Lung (tissue), 16 donors: ENCODE measurements around the gene ADRA1B. TPM values are rescaled to one million over a fixed set of nuclear protein-coding genes. Genes with fewer than 3 reads are reported as not detected.

Source experiments
- ATAC-seq: fragments of 200-7000 bp; cut with Tn5 transposase; one replicate; pipeline ENCODE4 v1.9.1; 2020; ENCODE audit warnings: moderate number of reproducible peaks; ENCODE audit not compliant: insufficient read depth, low FRiP score
- DNase-seq, 3 donors: peaks; one replicate each; pipeline ENCODE4 v3.0.0-alpha.2; 2013 to 2017
- H3K27ac ChIP-seq, 2 donors: one replicate each; pipeline ENCODE4 v1.5.1; 2013; ENCODE audit warnings: mild to moderate bottlenecking in 2 of 2, moderate library complexity in 2 of 2, control low read depth in 1 of 2, inconsistent platforms in 1 of 2, low read depth in 1 of 2, low read length in 1 of 2
- H3K27me3 ChIP-seq, 3 donors: one replicate each; pipeline ENCODE4 v1.5.1; 2013; ENCODE audit warnings: low read length in 2 of 3; ENCODE audit not compliant: control insufficient read depth in 3 of 3, insufficient read depth in 3 of 3
- H3K36me3 ChIP-seq, 4 donors: one replicate each; pipeline ENCODE4 v1.5.1; 2013; ENCODE audit warnings: low read length in 4 of 4, mild to moderate bottlenecking in 1 of 4, moderate library complexity in 1 of 4; ENCODE audit not compliant: control insufficient read depth in 4 of 4, insufficient read depth in 4 of 4
- H3K4me1 ChIP-seq, 5 donors: one replicate each; pipeline ENCODE4 v1.5.1; 2013; ENCODE audit warnings: low read length in 5 of 5, mild to moderate bottlenecking in 2 of 5, moderate library complexity in 1 of 5; ENCODE audit not compliant: control insufficient read depth in 5 of 5, insufficient read depth in 5 of 5
- H3K4me3 ChIP-seq: one replicate; pipeline ENCODE4 v1.5.1; 2013; ENCODE audit warnings: mild to moderate bottlenecking, control low read depth, moderate library complexity
- H3K9ac ChIP-seq, 2 donors: one replicate each; pipeline ENCODE4 v1.5.1; 2013; ENCODE audit warnings: low read length in 2 of 2, control low read depth in 1 of 2; ENCODE audit not compliant: insufficient read depth in 1 of 2
- H3K9me3 ChIP-seq, 4 donors: one replicate each; pipeline ENCODE4 v1.5.1; 2013; ENCODE audit warnings: low read length in 3 of 4, mild to moderate bottlenecking in 1 of 4, moderate library complexity in 1 of 4; ENCODE audit not compliant: control insufficient read depth in 4 of 4, insufficient read depth in 3 of 4
- CTCF ChIP-seq: IDR thresholded peaks from 2 replicates; pipeline ENCODE4 v1.5.1; 2012; ENCODE audit warnings: mild to moderate bottlenecking; ENCODE audit errors: control extremely low read depth, extremely low read depth
- WGBS, 2 donors: extraction: QIAGEN DNeasy Blood & Tissue Kit; methylation state at CpG; one replicate each; pipeline ENCODE4 v1.1.7; 2013; 5-methylcytosine and 5-hydroxymethylcytosine counted together
- long read RNA-seq, 5 donors: transcript quantifications; one replicate each; lab custom pipeline, GENCODE V29; 2026
- polyA plus RNA-seq, 2 donors: library from polyadenylated mRNA; stranded (reverse); fragments of 200-250 nt; gene quantifications; one replicate each; pipeline ENCODE4 v1.2.1, GENCODE V29; 2013
- total RNA-seq, 2 donors: library from RNA; depleted of rRNA in 1 of 2; stranded (reverse); fragments of >200 nt in 1 of 2; gene quantifications; one replicate each; pipeline ENCODE4 v1.2.1, GENCODE V29; 2014 to 2021
- donor health status: control.
- donor health status: control.
- donor health status: Bipolar disorder and iron deficiency.
- donor health status: healthy.
- donor health status: DM: yes; HTN: yes; CAD: no.

Gene ADRA1B
- 1 to 10 TPM; 1.5 to 6.1 TPM for total RNA-seq
- 1 to 10 TPM; 1.2 to 3.2 TPM for polyA plus RNA-seq
- long read RNA-seq, donor 1, partial matches to known transcripts, result 0 of 1 reads
- long read RNA-seq, donor 1, other reads (novel, unspliced or antisense), result 0 of 1 reads
- long read RNA-seq, donor 2, result 0 reads
- long read RNA-seq, donor 3, partial matches to known transcripts, result 7 of 7 reads
- long read RNA-seq, donor 3, other reads (novel, unspliced or antisense), result 0 of 7 reads
- long read RNA-seq, donor 4, result 0 reads
- long read RNA-seq, donor 5, result 0 reads

DNA sequence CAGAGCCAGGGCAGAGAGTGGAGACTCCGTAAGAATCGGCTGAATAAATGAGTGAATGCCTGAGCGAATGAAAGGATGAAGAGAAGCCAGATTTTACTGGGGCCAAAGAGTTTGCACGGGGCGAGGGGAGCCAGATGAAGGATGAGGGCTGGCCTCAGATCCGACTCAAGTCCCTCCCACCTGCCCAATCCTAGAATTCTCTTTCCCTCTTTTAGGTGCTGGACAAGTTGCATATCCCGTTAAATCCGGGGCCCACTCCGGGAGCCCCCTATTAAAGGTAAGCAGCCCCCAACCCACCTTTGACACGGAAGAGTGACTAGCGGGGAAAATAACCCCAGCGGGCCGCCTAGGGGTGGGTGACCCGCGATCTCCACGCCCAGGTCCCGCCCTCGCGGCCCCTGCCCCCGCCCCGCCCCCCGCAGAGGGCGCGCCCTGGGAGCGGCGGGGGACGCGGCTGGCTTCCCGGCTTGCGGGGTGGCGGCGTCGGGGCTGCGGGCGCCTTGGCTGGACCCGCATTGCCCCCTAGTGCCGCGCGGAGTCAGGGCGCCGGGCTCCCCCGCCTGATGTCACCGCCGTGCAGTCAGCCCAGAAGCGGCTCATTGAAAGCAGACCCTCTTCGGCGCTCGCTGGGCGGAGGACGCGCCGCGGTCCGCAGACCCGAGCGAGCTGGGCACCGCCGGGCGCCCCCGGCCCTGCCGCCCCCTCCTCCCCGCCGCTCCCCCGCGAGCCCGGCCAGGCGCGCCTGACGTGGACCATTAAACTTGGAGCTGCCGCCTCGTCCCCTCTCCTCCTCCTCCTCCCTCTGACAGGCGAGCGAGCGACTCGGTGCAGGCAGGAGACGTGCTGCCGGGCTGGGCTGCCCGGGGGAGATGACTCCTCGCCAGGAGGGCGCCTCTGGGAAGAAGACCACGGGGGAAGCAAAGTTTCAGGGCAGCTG, at the start of gene ADRA1B:
TSS of gene ADRA1B (plus strand) at position 579 of the 937 bp plus-strand sequence. CDS start 424 bp downstream, outside the sequence.
- H3K4me1 ChIP-seq, result peaks cover 0 to 18% (median 5%) of the 10 kb centered on the region in 5 donors
- H3K9ac ChIP-seq, result no peak within 1 kb of the TSS
- peak; percentile 77 for ATAC-seq
- H3K4me3 ChIP-seq, result peak within 1 kb of the TSS; percentile 12
- H3K36me3 ChIP-seq, result no peaks in the 10 kb centered on the region
- 1 to 3% methylated on average over 56 to 81 of the region's 81 CpGs for WGBS, 2 donors
- peak; percentile 64 for TF ChIP-seq CTCF
- peaks cover 0 to 12% (median 5%) of the 10 kb centered on the region in 3 donors for H3K27me3 ChIP-seq
- no peak within 1 kb of the TSS for H3K27ac ChIP-seq
- no peaks in the 10 kb centered on the region for H3K9me3 ChIP-seq
- peak; percentile 79 to 86 (median 83) for DNase-seq

DNA sequence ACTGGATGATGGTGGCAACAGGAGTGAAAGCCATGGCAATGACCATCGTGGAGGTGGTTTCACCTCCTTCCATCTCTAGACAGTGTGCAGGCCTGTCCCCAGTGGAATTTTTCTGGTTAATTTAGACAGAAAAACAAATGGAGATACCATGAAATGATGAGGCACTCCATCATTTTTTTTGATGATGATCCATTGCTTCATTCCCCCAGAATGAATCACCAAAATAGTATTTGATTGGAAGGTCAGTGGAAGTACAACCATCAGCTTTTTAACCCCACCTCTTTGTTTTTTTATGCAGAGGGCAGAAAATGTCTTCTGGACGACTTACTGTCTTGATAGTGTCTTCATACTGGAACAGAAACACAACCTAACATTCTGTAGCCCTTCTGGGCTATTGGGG, 42.6 kb upstream of the ADRA1B start:
- no peak overlapping the region for H3K27ac ChIP-seq
- H3K27me3 ChIP-seq, result no peaks in the 10 kb centered on the region
- 84 to 90% methylated on average over 2 of the region's 2 CpGs for WGBS, 2 donors
- DNase-seq, result no peak
- H3K36me3 ChIP-seq, result no peaks in the 10 kb centered on the region
- peaks cover 0 to 27% (median 21%) of the 10 kb centered on the region in 5 donors for H3K4me1 ChIP-seq
- no peak for TF ChIP-seq CTCF
- no peak overlapping the region for H3K9ac ChIP-seq
- ATAC-seq, result no peak
- no peaks in the 10 kb centered on the region for H3K9me3 ChIP-seq
- H3K4me3 ChIP-seq, result no peak overlapping the region

DNA sequence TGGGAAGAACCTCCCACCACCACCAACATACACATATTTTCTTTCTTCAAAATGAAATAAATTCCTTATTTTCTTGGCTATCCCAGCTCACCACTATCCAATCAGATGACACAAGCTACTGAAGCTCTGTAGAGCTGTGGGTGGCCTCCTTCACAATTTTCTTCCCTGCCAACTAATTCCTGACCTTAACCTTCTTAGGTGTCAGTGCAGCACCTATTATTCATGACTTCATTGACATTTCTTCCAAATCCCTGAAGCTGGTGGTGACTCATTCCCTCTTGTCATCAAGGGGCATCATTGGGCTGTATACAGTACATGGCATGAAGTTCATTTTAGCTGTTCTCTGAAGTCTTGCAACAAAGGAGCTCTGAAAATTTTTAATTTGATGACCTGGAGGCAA, 42.0 kb upstream of the ADRA1B start:
- H3K36me3 ChIP-seq, result no peaks in the 10 kb centered on the region
- DNase-seq (no peak), ATAC-seq (no peak)
- H3K4me3 ChIP-seq, result no peak overlapping the region
- peaks cover 0 to 33% (median 24%) of the 10 kb centered on the region in 5 donors for H3K4me1 ChIP-seq
- no peak overlapping the region for H3K9ac ChIP-seq
- no peaks in the 10 kb centered on the region for H3K27me3 ChIP-seq
- no peak for TF ChIP-seq CTCF
- no peaks in the 10 kb centered on the region for H3K9me3 ChIP-seq
- no peak overlapping the region for H3K27ac ChIP-seq
